ENCODE results near the gene USP36. TPM values are rescaled to one million over a fixed set of nuclear protein-coding genes. Genes with fewer than 3 reads are reported as not detected.

Gene USP36
- total RNA-seq, 1 donor from 2014 or later, result 64.7 TPM

DNA sequence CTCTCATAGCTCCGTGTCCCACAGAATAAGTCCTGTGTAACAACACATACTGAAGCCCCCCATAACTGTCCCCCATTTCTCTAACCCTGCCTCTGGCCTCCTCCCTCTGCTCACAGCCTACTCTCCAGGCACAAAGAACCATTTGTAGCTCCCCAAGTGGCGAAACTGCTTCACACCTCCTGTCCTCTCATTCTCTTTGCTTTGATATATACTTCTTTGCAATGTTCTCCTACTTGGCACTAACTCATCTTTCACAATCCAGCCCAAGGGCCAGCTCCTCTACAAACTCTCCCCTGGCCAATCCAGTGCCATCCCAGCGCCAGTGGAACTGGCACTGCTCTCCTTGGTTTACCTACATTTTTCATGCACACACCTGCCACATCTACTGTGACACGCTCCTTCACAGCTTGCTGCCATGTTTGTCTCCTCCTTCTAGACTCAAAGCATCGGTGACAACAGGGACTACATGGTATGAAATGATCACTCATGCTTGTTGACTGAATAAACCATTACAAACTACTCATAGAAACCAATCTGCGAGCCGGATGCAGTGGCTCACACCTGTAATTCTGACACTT lies 71.3 kb downstream of the USP36 start:
- H3K4me3 ChIP-seq (ENCODE audit: low read depth, low read length), result no peak overlapping the region
- no peak for DNase-seq (ENCODE audit: low read depth)
- no peaks in the 10 kb centered on the region for H3K27me3 ChIP-seq (ENCODE audit: control insufficient read depth, insufficient read depth, low read length)
- TF ChIP-seq, protein P1, sequence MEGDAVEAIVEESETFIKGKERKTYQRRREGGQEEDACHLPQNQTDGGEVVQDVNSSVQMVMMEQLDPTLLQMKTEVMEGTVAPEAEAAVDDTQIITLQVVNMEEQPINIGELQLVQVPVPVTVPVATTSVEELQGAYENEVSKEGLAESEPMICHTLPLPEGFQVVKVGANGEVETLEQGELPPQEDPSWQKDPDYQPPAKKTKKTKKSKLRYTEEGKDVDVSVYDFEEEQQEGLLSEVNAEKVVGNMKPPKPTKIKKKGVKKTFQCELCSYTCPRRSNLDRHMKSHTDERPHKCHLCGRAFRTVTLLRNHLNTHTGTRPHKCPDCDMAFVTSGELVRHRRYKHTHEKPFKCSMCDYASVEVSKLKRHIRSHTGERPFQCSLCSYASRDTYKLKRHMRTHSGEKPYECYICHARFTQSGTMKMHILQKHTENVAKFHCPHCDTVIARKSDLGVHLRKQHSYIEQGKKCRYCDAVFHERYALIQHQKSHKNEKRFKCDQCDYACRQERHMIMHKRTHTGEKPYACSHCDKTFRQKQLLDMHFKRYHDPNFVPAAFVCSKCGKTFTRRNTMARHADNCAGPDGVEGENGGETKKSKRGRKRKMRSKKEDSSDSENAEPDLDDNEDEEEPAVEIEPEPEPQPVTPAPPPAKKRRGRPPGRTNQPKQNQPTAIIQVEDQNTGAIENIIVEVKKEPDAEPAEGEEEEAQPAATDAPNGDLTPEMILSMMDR (IDR thresholded peaks at IDR 0.05; ENCODE audit: insufficient read depth, low read length, poor library complexity, severe bottlenecking), result no peak
- no peaks in the 10 kb centered on the region for H3K36me3 ChIP-seq (ENCODE audit: control insufficient read depth, insufficient read depth, low read length)

DNA sequence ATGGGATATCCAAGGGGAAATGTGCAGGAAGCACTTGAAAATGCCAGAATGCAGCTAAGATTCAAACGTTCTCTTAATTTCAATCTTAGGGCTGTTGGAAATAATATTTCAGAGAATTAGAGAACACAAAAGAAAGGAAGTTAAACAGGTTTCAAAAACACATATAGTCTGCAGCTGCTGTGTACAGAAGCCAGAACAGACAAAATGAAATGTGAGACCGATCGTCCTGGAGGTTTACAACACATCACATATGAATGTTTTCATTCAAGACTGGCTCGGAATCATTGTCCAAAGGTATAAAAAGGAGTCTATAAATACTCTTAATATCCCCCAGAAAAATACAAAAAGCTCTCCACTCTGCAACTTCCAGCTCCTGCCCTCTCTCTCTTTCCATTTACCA lies 72.8 kb downstream of the USP36 start:
- H3K27me3 ChIP-seq (ENCODE audit: control insufficient read depth, insufficient read depth, low read length), result no peaks in the 10 kb centered on the region
- no peak overlapping the region for H3K4me3 ChIP-seq (ENCODE audit: low read depth, low read length)
- DNase-seq (ENCODE audit: low read depth), result no peak
- TF ChIP-seq, protein P1 (IDR thresholded peaks at IDR 0.05; ENCODE audit: insufficient read depth, low read length, poor library complexity, severe bottlenecking), result no peak
- no peaks in the 10 kb centered on the region for H3K36me3 ChIP-seq (ENCODE audit: control insufficient read depth, insufficient read depth, low read length)

DNA sequence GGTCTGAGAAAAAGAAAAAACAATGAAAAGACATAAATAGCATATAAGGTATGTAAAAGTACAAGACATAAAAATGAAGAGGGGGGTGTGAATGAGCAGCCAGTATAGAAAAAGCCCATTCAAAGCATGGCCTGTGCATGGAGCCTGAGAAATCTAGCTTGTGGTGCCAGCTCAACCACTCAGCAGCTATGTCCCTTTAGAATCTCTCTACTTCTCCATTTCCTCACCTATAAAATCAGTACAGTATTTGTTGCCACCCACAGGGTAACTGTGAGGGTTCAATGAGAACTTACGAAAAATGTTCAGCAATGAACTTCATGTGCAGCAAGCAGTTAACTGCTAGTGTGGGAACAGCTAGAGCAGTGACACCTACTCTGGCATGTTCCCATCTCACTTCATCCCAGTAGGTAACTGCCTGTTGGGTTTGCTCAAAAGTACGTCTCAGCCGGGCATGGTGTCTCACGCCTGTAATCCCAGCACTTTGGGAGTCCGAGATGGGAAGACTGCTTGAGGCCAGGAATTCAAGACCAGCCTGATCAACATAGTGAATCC lies 73.8 kb downstream of the USP36 start:
- TF ChIP-seq, protein P1 (IDR thresholded peaks at IDR 0.05; ENCODE audit: insufficient read depth, low read length, poor library complexity, severe bottlenecking), result no peak
- no peaks in the 10 kb centered on the region for H3K36me3 ChIP-seq (ENCODE audit: control insufficient read depth, insufficient read depth, low read length)
- DNase-seq (ENCODE audit: low read depth), result no peak

DNA sequence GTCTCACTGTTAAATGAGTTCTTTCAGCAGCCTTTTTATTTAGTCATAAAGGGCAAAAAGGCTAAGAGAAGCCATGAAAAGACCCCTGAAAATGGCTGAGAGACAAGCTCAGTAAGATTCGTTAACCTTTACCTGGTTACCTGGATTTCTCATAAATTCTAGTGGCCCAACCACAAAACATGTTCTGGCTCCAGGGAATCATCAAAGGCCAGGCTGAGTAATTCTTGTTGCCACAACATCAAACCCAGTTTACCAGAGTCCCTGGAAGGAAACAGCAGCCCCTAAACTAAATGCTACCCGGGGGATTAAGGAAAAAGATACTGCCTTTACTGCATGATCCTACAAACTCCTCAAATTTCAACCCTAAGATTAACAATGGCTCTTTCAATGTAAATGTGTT lies 74.4 kb downstream of the USP36 start:
- no peaks in the 10 kb centered on the region for H3K27me3 ChIP-seq (ENCODE audit: control insufficient read depth, insufficient read depth, low read length)
- H3K4me3 ChIP-seq (ENCODE audit: low read depth, low read length), result no peak overlapping the region
- TF ChIP-seq, protein P1 (IDR thresholded peaks at IDR 0.05; ENCODE audit: insufficient read depth, low read length, poor library complexity, severe bottlenecking), result no peak
- DNase-seq (ENCODE audit: low read depth), result no peak
- no peaks in the 10 kb centered on the region for H3K36me3 ChIP-seq (ENCODE audit: control insufficient read depth, insufficient read depth, low read length)

More for the DNA sequence above, 73.8 kb downstream of the USP36 start:
- H3K27me3 ChIP-seq (ENCODE audit: control insufficient read depth, insufficient read depth, low read length), result no peaks in the 10 kb centered on the region
- no peak overlapping the region for H3K4me3 ChIP-seq (ENCODE audit: low read depth, low read length)

DNA sequence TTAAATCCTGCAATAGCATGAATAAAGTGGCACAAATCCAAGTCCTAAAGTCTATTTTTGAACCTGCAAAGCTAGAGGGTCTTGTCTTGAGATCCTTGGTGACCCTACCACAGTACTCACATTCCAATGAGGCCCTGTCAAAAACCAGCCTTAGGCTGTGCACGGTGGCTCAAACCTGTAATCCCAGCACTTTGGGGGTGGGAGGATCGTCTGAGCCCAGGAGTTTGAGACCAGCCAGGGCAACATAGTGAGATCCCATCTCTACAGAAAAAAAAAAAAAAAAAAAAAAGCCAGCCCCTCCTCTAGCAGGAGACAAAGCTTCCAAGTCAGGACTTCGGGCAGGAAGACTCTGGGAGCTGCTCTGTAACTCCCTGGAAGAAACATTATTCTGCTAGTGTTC lies 74.8 kb downstream of the USP36 start:
- Histone ChIP-seq H3K36me3 (ENCODE audit: control insufficient read depth, insufficient read depth, low read length) (no peaks in the 10 kb centered on the region), H3K4me3 (ENCODE audit: low read depth, low read length) (no peak overlapping the region), H3K27me3 (ENCODE audit: control insufficient read depth, insufficient read depth, low read length) (no peaks in the 10 kb centered on the region)
- TF ChIP-seq, protein P1 (IDR thresholded peaks at IDR 0.05; ENCODE audit: insufficient read depth, low read length, poor library complexity, severe bottlenecking), result no peak
- no peak for DNase-seq (ENCODE audit: low read depth)

DNA sequence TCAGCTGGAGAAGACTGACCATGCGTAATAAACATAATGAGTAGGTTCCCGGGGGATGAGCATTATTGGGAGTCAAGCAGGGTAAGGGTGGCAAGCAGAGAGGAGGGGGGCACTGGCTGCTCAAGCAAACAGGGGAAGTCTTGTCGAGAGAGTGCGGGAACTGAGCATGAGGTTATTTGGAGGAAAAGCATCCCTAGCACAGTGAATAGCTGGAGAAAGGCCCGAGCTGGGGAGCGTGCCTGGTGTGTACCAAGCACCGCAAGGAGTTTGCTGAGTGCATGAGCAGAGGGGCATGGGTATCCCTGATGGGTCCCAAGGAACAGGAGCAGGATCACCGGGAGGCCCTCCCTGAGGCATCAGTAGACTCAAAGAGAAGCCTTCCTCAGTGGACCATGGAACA lies 75.7 kb downstream of the USP36 start:
- DNase-seq (ENCODE audit: low read depth), result no peak
- no peak overlapping the region for H3K4me3 ChIP-seq (ENCODE audit: low read depth, low read length)
- no peaks in the 10 kb centered on the region for H3K27me3 ChIP-seq (ENCODE audit: control insufficient read depth, insufficient read depth, low read length)
- TF ChIP-seq, protein P1 (IDR thresholded peaks at IDR 0.05; ENCODE audit: insufficient read depth, low read length, poor library complexity, severe bottlenecking), result no peak
- no peaks in the 10 kb centered on the region for H3K36me3 ChIP-seq (ENCODE audit: control insufficient read depth, insufficient read depth, low read length)
